Measurements from ENCODE around the gene NDUFB10. TPM values are rescaled to one million over a fixed set of nuclear protein-coding genes. Genes with fewer than 3 reads are reported as not detected.

NDUFB10 gene
- total RNA-seq, 3 donors from 2014 or later: 204 to 212 (median 210) TPM

DNA sequence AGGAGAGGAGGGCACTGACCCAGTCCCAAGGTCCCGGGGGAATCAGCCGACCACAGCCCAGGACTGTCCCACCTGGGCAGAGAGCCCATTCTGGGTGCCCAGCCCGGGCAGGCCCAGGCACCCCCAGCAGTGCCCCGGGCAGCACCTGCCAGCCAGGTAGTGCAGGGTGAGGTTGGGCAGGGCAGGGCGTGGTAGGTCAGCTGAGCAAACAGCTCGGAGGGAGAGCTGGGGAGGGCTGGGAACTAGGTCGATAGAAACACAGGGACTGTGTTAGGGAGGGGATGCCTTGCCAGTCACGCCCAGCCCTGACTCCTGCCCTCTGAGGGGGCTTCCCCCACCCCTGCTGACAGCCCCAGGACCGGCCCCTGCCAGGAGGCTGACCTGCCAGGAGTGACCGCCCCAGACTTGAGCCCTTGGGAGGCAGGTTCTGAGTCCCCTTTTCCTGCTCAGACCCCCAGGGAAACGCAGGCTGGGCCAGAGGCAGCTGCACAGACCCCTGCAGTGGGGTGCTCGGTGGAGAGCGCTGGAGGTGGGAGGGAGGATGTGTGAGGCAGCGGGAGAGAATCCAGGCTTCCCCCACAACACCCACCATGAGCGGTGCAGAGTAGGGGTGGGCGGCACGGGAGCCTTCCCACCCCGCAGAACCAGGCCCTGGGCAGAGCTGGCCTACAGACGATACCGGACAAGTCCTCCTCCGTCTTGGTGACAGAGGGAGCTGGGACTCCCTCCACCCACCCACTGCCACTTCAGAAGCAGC lies 45.8 kb upstream of the NDUFB10 start:
- intact Hi-C loops (cut with DNase I, micrococcal nuclease): no loop called here
- DNase-seq: peak; percentile 93 to 94 (median 93)
- TF ChIP-seq, protein P1, sequence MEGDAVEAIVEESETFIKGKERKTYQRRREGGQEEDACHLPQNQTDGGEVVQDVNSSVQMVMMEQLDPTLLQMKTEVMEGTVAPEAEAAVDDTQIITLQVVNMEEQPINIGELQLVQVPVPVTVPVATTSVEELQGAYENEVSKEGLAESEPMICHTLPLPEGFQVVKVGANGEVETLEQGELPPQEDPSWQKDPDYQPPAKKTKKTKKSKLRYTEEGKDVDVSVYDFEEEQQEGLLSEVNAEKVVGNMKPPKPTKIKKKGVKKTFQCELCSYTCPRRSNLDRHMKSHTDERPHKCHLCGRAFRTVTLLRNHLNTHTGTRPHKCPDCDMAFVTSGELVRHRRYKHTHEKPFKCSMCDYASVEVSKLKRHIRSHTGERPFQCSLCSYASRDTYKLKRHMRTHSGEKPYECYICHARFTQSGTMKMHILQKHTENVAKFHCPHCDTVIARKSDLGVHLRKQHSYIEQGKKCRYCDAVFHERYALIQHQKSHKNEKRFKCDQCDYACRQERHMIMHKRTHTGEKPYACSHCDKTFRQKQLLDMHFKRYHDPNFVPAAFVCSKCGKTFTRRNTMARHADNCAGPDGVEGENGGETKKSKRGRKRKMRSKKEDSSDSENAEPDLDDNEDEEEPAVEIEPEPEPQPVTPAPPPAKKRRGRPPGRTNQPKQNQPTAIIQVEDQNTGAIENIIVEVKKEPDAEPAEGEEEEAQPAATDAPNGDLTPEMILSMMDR (IDR thresholded peaks at IDR 0.05): no peak
- Histone ChIP-seq H3K36me3 (ENCODE audit: low read depth) (no peaks in the 10 kb centered on the region), H3K9me3 (no peaks in the 10 kb centered on the region), H3K4me1 (ENCODE audit: low read depth) (peaks cover 23% of the 10 kb centered on the region), H3K4me3 (no peak overlapping the region)
- peak; percentile 92 for ATAC-seq

DNA sequence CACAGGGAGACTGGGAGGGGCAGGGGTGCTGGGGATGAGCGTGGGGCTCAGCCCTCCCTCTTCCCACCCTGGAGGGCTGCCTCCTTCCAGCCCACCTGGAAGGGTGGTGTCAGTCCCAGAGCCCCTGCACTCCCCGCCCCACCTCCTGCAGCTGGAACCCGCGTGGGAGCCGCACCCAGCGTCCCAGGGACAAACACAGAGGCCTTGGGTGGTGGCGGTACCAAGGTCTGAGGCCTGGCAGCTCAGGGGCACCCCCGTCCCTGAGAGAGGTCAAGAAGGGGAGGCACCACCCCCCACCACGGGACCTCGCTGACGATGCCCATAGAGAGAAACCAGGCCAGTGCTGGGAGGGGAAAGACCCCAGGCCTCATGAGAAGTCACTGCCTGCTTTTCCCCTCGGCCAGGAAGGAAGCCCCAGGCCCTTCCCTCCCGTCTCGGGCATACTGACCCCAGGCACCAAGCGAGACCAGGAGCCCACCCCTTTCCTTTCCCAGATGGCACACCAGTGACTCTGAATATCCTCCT lies 45.2 kb upstream of the NDUFB10 start:
- ATAC-seq (peak; percentile 13), DNase-seq (peak in 2 of 3 donors; percentile 48 to 70)
- Histone ChIP-seq H3K9me3 (no peaks in the 10 kb centered on the region), H3K36me3 (ENCODE audit: low read depth) (no peaks in the 10 kb centered on the region), H3K4me1 (ENCODE audit: low read depth) (peaks cover 23% of the 10 kb centered on the region), H3K4me3 (no peak overlapping the region)
- TF ChIP-seq, protein P1 (IDR thresholded peaks at IDR 0.05): no peak
- intact Hi-C loops (cut with DNase I, micrococcal nuclease): no loop called here

DNA sequence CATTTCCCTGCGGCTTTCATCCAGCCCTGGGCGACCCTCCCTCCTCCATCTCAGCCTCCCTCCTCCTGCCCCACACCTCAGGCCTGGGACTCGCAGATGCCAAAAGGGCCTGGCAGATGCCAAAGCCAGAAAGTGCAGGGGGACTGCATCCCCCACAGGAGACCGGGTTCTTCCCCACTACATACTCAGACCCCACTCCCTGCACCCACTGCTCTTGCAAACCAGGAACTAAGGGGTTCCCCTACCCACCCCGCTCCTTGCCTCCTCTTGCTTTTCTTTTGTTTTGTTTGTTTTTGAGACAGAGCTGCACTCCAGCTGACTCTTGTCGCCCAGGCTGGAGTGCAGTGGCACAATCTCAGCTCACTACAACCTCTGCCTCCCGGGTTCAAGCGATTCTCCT lies 44.4 kb upstream of the NDUFB10 start:
- no peaks in the 10 kb centered on the region for H3K9me3 ChIP-seq
- H3K36me3 ChIP-seq (ENCODE audit: low read depth): no peaks in the 10 kb centered on the region
- peaks cover 23% of the 10 kb centered on the region for H3K4me1 ChIP-seq (ENCODE audit: low read depth)
- TF ChIP-seq, protein P1 (IDR thresholded peaks at IDR 0.05): no peak
- H3K4me3 ChIP-seq: no peak overlapping the region
- intact Hi-C loops (cut with DNase I, micrococcal nuclease): no loop called here
- ATAC-seq (no peak), DNase-seq (no peak)

DNA sequence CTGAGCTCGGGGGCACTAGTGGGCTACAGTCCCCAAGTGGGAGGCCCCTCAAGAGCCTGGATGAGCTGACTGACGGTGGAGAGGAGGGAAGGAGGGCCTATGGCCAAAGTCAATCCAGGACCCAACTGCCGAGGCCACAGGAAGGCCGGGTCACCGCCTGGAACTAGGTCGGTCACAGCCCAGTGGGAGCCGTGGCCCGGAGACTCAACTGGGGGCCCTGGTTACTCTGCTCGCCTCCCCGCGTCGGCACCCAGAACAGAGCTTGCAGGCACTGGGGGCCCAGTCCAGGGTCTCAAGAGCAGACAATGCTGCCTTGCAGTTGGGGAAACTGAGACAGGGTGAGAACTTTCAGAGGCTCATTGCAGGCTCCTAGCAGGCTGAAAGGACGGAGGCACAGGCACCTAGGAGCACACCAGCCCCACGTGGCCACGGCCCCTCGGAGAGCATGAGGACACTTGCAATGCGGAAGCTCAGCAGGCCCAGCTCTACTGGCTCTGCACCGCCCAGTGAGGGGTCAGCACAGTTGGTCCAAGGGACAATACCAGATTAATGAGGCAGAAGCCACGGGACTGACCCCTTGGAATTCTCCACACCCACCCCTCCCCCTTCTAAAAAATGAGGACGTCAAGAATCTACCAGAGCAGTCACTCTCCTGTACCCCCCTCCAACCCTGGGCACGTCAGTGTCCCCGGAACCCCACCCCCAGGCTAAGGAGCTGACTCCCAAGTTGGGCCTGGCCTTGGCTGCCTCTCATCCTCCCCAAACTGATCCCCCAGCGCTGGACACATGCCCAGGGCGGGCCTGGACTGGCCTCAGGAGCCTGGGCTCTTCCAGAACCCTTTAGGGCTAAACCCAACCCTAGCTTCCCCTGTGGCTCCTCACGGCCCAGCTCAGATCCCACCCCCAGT lies 43.4 kb upstream of the NDUFB10 start:
- intact Hi-C loops (cut with DNase I, micrococcal nuclease): no loop called here
- Histone ChIP-seq H3K4me3 (no peak overlapping the region), H3K36me3 (ENCODE audit: low read depth) (no peaks in the 10 kb centered on the region), H3K9me3 (no peaks in the 10 kb centered on the region), H3K4me1 (ENCODE audit: low read depth) (peaks cover 18% of the 10 kb centered on the region)
- TF ChIP-seq, protein P1 (IDR thresholded peaks at IDR 0.05): no peak
- no peak for ATAC-seq
- no peak for DNase-seq

DNA sequence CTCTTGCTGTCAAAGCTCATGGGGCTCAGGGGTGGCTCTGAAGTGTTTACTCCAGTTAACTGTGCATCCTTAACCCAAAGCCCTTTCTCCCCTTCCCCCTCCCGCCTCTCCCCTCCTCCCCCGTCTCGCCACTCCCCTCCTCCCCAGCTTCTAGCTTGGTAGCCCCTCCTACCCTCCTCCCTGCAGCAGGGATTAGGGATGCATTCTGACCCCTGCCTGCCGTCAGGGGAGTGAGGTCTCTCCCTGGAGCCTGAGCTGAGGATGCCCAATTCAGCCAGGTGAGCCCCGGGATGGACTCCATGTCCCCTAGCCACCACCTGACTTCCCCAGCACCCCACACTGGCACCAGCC lies 42.7 kb upstream of the NDUFB10 start:
- ATAC-seq (no peak), DNase-seq (no peak)
- intact Hi-C loops (cut with DNase I, micrococcal nuclease): no loop called here
- Histone ChIP-seq H3K4me1 (ENCODE audit: low read depth) (peaks cover 18% of the 10 kb centered on the region), H3K36me3 (ENCODE audit: low read depth) (no peaks in the 10 kb centered on the region), H3K9me3 (no peaks in the 10 kb centered on the region), H3K4me3 (no peak overlapping the region)
- TF ChIP-seq, protein P1 (IDR thresholded peaks at IDR 0.05): no peak
